ENCODE data around the gene ASTE1.
A peak's percentile ranks its signal among the peaks of the same experiment; 100 is the strongest.

Gene ASTE1

DNA sequence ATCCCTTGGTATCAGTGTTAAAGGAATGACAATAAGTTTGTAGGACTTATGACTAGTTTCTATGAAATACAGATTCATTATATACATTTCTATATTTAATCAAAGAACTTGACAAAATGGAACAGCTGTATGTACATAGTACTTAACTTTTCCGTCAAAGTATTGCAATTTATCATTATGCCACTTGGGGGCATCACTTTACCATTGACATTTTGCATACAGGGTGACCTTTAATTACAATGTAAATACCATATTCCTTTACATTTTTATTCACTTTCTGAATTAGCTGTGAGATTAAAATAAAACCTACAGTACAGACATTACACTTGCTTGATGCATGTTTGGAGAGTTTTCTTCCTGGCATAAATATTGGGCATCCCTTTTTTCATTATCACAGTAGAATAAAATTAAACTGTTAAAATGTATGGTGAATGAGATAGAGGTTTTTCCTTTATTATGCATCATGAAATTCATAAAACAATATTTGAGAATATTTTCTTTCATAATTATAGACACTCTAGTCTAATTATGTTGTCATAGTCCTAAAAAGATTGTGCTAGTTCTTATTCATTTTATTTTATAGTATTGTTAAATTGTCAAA is 7.0 kb upstream of the ASTE1 start:
- DNase-seq (ENCODE audit: low read depth), result peak; percentile 32
- no peak overlapping the region for H3K4me3 ChIP-seq (ENCODE audit: low read depth, low read length)
- peak; percentile 75 for TF ChIP-seq CTCF (IDR thresholded peaks at IDR 0.05; ENCODE audit: control insufficient read depth, extremely low read depth, insufficient read depth)

GRCh38 chr3:131031660-131032059 is 5.0 kb upstream of the ASTE1 start:
- H3K4me3 ChIP-seq (ENCODE audit: low read depth, low read length), result no peak overlapping the region
- TF ChIP-seq CTCF (IDR thresholded peaks at IDR 0.05; ENCODE audit: control insufficient read depth, extremely low read depth, insufficient read depth), result no peak
- no peak for DNase-seq (ENCODE audit: low read depth)

GRCh38 chr3:131028844-131029243 is 2.2 kb upstream of the ASTE1 start:
- no peak overlapping the region for H3K4me3 ChIP-seq (ENCODE audit: low read depth, low read length)
- no peak for TF ChIP-seq CTCF (IDR thresholded peaks at IDR 0.05; ENCODE audit: control insufficient read depth, extremely low read depth, insufficient read depth)
- no peak for DNase-seq (ENCODE audit: low read depth)

DNA sequence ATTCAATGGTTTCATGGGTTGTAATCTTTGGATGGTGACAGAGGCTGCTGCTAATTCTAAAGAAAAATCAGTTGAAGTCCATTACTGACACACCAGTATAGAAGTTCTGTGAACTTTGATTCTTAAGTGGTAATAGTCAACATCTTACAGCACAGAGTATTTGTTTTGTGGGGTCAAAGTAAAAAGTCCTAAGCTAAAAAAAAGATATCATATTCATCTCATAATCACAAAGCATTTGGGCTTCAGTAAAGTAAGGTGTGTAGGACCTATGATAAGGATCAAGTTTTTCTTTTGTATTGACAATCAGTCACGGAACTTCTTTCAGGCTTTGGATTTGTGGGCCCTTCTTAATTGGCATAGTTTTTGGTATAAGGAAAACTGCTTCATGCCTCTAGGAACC is 1.1 kb downstream of the ASTE1 start:
- TF ChIP-seq CTCF (IDR thresholded peaks at IDR 0.05; ENCODE audit: control insufficient read depth, extremely low read depth, insufficient read depth), result no peak
- peak overlapping the region; percentile 73 for H3K4me3 ChIP-seq (ENCODE audit: low read depth, low read length)
- no peak for DNase-seq (ENCODE audit: low read depth)

DNA sequence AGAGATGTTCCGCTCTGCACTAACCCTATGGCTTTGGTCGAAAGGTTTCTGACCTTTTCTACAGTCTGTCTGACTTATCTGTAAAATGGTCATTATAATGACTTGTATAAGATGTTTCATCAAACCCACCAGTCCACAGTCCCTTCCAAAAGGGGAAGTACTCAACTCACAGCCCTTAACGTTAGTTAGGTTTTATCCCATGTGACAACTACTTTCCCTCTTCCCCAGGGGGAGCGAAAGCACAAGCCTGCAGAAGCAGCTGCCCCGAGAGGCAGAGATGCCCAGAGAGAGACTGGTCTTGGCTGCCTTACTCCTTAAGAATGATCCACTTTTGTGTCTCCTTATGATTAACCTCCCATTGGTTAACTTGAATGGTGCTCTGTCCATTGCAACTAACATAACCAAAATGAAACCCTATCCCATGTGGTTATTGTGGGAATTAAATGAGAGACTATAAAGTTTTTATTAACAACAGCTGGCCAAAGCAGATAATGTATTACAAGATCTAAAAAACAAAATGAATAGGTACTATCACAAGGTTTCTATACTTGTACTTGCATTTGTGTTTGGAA is 6.4 kb downstream of the ASTE1 start:
- no peak overlapping the region for H3K4me3 ChIP-seq (ENCODE audit: low read depth, low read length)
- no peak for DNase-seq (ENCODE audit: low read depth)
- TF ChIP-seq CTCF (IDR thresholded peaks at IDR 0.05; ENCODE audit: control insufficient read depth, extremely low read depth, insufficient read depth), result no peak

DNA sequence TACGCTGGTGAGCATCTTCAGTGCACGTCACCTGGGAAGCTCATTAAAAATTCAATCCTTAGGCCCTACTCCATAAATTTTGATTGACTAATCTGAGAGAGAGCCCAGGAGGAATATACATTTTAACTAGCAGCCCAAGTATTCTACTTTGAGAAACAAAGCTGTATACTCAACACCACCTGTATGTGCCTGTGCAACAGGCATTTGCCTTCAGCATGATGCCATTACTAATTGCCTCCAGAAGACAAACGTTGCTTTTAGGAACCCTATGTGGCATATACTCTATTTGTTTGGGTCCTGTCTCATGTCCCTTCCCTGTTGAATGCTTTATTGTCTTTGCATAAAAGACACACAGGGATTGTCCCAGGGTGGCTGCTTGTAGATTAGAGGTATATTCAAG is 7.7 kb downstream of the ASTE1 start:
- no peak for DNase-seq (ENCODE audit: low read depth)
- TF ChIP-seq CTCF (IDR thresholded peaks at IDR 0.05; ENCODE audit: control insufficient read depth, extremely low read depth, insufficient read depth), result no peak
- H3K4me3 ChIP-seq (ENCODE audit: low read depth, low read length), result no peak overlapping the region

DNA sequence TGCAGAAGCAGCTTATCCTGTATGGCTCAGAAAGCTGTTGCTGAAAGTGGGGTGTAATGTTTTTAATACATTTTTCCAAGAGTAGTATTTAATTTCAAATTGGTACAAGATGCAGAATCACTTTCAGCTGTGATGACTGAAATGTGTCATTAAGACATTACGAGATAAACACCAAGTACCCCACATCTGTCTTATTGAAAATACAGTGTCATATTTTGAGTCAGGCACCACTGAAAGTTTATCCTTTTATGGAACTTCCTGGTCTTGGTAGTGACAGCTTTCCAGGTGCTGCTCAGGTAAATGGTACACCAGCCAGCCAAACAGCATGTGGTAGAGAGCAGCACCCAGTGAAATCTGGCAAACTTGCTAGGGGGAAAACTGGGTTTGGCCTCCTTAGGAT is 16.9 kb downstream of the ASTE1 start:
- TF ChIP-seq CTCF (IDR thresholded peaks at IDR 0.05; ENCODE audit: control insufficient read depth, extremely low read depth, insufficient read depth), result no peak
- no peak overlapping the region for H3K4me3 ChIP-seq (ENCODE audit: low read depth, low read length)
- no peak for DNase-seq (ENCODE audit: low read depth)

Measured in LNCaP clone FGC (cell line).